ENCODE measurements around the gene SLX9. TPM values are rescaled to one million over a fixed set of nuclear protein-coding genes. Genes with fewer than 3 reads are reported as not detected.

SLX9 gene
- polyA plus RNA-seq, 1 donor (not counting 4 experiments of a cell fraction or from before 2014, with no cell fraction given), result 21.8 TPM

DNA sequence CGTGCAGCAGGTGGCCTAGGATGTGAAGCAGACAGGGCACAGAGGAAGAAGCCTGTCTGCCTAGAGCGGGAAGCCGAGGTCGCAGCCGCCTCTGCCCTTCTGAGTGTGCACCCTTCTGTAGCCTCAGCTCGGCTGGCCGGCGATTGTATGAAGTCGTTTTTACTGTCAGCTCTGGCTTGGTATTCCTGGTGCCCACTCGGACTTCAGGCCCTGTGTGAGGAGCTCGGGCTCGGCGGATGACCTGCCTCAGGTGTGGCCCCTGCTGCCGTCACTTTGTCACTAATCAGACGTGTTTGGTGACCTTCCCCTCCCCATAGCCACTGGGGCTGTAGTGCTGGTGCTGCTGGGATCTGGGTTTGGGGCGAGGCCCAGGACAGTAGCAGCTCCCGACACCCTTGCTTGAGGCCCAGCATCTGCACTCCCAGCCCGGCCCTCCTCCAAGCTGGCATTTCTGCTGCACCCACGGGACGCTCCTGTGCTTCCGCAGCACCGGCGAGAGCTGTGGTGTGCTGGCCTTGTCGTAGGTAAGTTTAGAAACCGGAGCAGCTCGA lies 18.1 kb downstream of the SLX9 start:
- DNase-seq (ENCODE audit: low read depth, low spot score), result no peak
- H4K20me1 ChIP-seq (ENCODE audit: control insufficient read depth, extremely low read depth, insufficient read depth, low read length), result peaks cover 5% of the 10 kb centered on the region
- peaks cover 24 to 32% of the 10 kb centered on the region in 2 experiments for H3K36me3 ChIP-seq (ENCODE audit: control insufficient read depth in 2 of 2, extremely low read depth in 1 of 2, insufficient read depth in 2 of 2, low read length in 2 of 2)
- no peak overlapping the region for H3K4me2 ChIP-seq (ENCODE audit: control insufficient read depth, extremely low read depth, insufficient read depth, low read depth, low read length)
- H3K9me1 ChIP-seq (ENCODE audit: control insufficient read depth, extremely low read depth, insufficient read depth, low read length), result no peaks in the 10 kb centered on the region
- no peaks in the 10 kb centered on the region for H3K9me3 ChIP-seq (ENCODE audit: control insufficient read depth, low read depth, low read length)
- peaks cover 4% of the 10 kb centered on the region for H3K4me1 ChIP-seq (ENCODE audit: control insufficient read depth, extremely low read depth, insufficient read depth, low read length)
- H3K4me3 ChIP-seq (ENCODE audit: control insufficient read depth in 2 of 3, extremely low read depth in 1 of 3, insufficient read depth in 2 of 3, low read depth in 1 of 3, low read length in 3 of 3), result no peak overlapping the region
- H3K9ac ChIP-seq (ENCODE audit: control insufficient read depth, extremely low read depth, insufficient read depth, low read length), result no peak overlapping the region
- H3K27me3 ChIP-seq (ENCODE audit: control insufficient read depth, extremely low read depth, insufficient read depth, low read length), result no peaks in the 10 kb centered on the region
- dilution Hi-C loops (cut with MboI; ENCODE audit: extremely low pct_ligation_motif_present, low sequenced_read_pairs), result no loop called here
- no peak for TF ChIP-seq EZH2 (IDR thresholded peaks at IDR 0.05; ENCODE audit: low read length)
- TF ChIP-seq, protein P1, sequence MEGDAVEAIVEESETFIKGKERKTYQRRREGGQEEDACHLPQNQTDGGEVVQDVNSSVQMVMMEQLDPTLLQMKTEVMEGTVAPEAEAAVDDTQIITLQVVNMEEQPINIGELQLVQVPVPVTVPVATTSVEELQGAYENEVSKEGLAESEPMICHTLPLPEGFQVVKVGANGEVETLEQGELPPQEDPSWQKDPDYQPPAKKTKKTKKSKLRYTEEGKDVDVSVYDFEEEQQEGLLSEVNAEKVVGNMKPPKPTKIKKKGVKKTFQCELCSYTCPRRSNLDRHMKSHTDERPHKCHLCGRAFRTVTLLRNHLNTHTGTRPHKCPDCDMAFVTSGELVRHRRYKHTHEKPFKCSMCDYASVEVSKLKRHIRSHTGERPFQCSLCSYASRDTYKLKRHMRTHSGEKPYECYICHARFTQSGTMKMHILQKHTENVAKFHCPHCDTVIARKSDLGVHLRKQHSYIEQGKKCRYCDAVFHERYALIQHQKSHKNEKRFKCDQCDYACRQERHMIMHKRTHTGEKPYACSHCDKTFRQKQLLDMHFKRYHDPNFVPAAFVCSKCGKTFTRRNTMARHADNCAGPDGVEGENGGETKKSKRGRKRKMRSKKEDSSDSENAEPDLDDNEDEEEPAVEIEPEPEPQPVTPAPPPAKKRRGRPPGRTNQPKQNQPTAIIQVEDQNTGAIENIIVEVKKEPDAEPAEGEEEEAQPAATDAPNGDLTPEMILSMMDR (optimal IDR thresholded peaks at IDR 0.05 in 1 of 3, IDR thresholded peaks at IDR 0.05 in 1 of 3, conservative IDR thresholded peaks at IDR 0.05 in 1 of 3; ENCODE audit: extremely low read depth in 1 of 3, insufficient read depth in 2 of 3, low read length in 3 of 3), result no peak
- H3K27ac ChIP-seq (ENCODE audit: control insufficient read depth, insufficient read depth, low read length), result no peak overlapping the region
- peaks cover 46% of the 10 kb centered on the region for H3K79me2 ChIP-seq (ENCODE audit: control insufficient read depth, insufficient read depth, low read length)
- no peak for FAIRE-seq
- H2AFZ ChIP-seq (ENCODE audit: control insufficient read depth, low read length), result no peak overlapping the region

DNA sequence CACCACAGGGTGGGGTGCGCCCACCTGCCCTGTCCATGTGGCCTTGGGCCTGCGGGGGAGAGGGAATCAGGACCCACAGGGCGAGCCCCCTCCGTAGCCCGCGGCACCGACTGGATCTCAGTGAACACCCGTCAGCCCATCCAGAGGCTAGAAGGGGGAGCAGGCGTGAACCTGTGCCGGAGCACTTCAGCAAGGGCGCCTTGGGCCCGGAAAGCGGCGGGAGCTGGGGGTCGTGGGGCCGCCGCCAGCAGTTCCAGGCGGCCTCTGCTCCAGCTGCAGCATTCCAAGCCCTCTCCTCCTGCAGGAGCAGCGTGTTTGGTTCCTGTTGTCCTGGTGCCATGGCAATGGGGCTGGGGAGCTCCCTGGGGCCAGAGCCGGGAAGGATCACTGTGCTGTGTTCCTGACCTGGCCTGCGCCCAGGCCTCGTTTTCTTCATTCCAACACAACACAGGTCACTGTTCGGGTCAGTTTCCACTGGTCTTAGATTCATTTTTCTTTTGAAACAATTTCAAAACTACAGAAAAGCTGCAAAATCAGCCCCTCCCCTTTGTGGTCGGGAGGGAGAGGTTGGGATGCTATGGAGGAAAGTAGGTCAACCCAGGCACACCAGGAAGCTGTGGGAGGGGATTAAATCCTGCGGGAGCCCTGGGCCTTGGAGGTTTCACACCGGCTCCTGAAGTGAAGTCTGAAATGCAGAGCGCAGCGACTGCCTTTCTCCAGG lies 18.8 kb downstream of the SLX9 start:
- Histone ChIP-seq H3K79me2 (ENCODE audit: control insufficient read depth, insufficient read depth, low read length) (peaks cover 42% of the 10 kb centered on the region), H3K4me2 (ENCODE audit: control insufficient read depth, extremely low read depth, insufficient read depth, low read depth, low read length) (no peak overlapping the region), H3K9me1 (ENCODE audit: control insufficient read depth, extremely low read depth, insufficient read depth, low read length) (no peaks in the 10 kb centered on the region), H3K9me3 (ENCODE audit: control insufficient read depth, low read depth, low read length) (no peaks in the 10 kb centered on the region), H3K4me3 (ENCODE audit: control insufficient read depth in 2 of 3, extremely low read depth in 1 of 3, insufficient read depth in 2 of 3, low read depth in 1 of 3, low read length in 3 of 3) (no peak overlapping the region), H4K20me1 (ENCODE audit: control insufficient read depth, extremely low read depth, insufficient read depth, low read length) (peaks cover 5% of the 10 kb centered on the region), H3K9ac (ENCODE audit: control insufficient read depth, extremely low read depth, insufficient read depth, low read length) (no peak overlapping the region), H3K27me3 (ENCODE audit: control insufficient read depth, extremely low read depth, insufficient read depth, low read length) (no peaks in the 10 kb centered on the region), H2AFZ (ENCODE audit: control insufficient read depth, low read length) (no peak overlapping the region), H3K4me1 (ENCODE audit: control insufficient read depth, extremely low read depth, insufficient read depth, low read length) (peaks cover 4% of the 10 kb centered on the region), H3K27ac (ENCODE audit: control insufficient read depth, insufficient read depth, low read length) (no peak overlapping the region), H3K36me3 (ENCODE audit: control insufficient read depth in 2 of 2, extremely low read depth in 1 of 2, insufficient read depth in 2 of 2, low read length in 2 of 2) (peaks cover 22 to 32% of the 10 kb centered on the region in 2 experiments)
- DNase-seq (ENCODE audit: low read depth, low spot score) (no peak), FAIRE-seq (no peak)
- TF ChIP-seq EZH2 (IDR thresholded peaks at IDR 0.05; ENCODE audit: low read length), result no peak
- TF ChIP-seq, protein P1 (optimal IDR thresholded peaks at IDR 0.05 in 1 of 3, IDR thresholded peaks at IDR 0.05 in 1 of 3, conservative IDR thresholded peaks at IDR 0.05 in 1 of 3; ENCODE audit: extremely low read depth in 1 of 3, insufficient read depth in 2 of 3, low read length in 3 of 3), result no peak
- dilution Hi-C loops (cut with MboI; ENCODE audit: extremely low pct_ligation_motif_present, low sequenced_read_pairs), result no loop called here

All from keratinocyte (primary cell).